Right lobe of liver (tissue), 6 donors: ENCODE data around the gene BCAR3. TPM values are rescaled to one million over a fixed set of nuclear protein-coding genes. Genes with fewer than 3 reads are reported as not detected.

ENCODE experiments used
- ATAC-seq, 4 donors: fragments of 200-7000 bp; cut with Tn5 transposase; one replicate each; pipeline ENCODE4 v1.9.1; 2020; ENCODE audit warnings: mild to moderate bottlenecking in 4 of 4, moderate library complexity in 4 of 4
- DNase-seq, 3 donors: peaks; one replicate each; pipeline ENCODE4 v3.0.0-alpha.2; 2020
- H3K27ac ChIP-seq, 3 donors: fragments of 200-600 bp; one replicate each; pipeline ENCODE4 v1.8.0; 2022
- H3K27me3 ChIP-seq, 2 donors: fragments of 200-600 bp; one replicate each; pipeline ENCODE4 v1.8.0; 2022
- H3K36me3 ChIP-seq, 4 donors: fragments of 200-600 bp; sonication (generic) in 1 of 4; one replicate each; pipeline versions ENCODE4 v1.5.1 to v1.8.0; 2017 to 2022; ENCODE audit warnings: control low read depth in 1 of 4
- H3K4me1 ChIP-seq, 4 donors: fragments of 200-600 bp; sonication (generic) in 1 of 4; one replicate each; pipeline versions ENCODE4 v1.5.1 to v1.8.0; 2017 to 2022; ENCODE audit warnings: control low read depth in 1 of 4
- H3K4me3 ChIP-seq, 3 donors: fragments of 200-600 bp; one replicate each; pipeline ENCODE4 v1.8.0; 2022
- H3K9me3 ChIP-seq, 4 donors: fragments of 200-600 bp; sonication (generic) in 1 of 4; one replicate each; pipeline versions ENCODE4 v1.5.1 to v1.8.0; 2017 to 2022; ENCODE audit warnings: control low read depth in 1 of 4
- POLR2A ChIP-seq: fragments of 450-650 bp; IDR thresholded peaks from one replicate; pipeline ENCODE4 v1.6.1; 2017; ENCODE audit warnings: antibody characterized with exemption, mild to moderate bottlenecking
- WGBS: methylation state at CpG from one replicate; pipeline ENCODE4 v1.1.6; 2018; ENCODE audit warnings: low coverage, low lambda C conversion rate; ENCODE audit not compliant: insufficient coverage; ENCODE audit errors: missing lambda C conversion rate; 5-methylcytosine and 5-hydroxymethylcytosine counted together
- intact Hi-C, 2 donors: fragments of 100-400 bp; cut with DNase I; formaldehyde crosslinking; loops; one replicate each; pipeline versions ENCODE4 v1.11.2 to v1.14.1; 2022
- total RNA-seq, 6 experiments: library from RNA; depleted of rRNA in 2 of 6; stranded (reverse); fragments of >200 nt in 2 of 6; fragmentation: NEBNext Ultra II Directional in 3 of 6; extraction: Animal tissue kit (Norgen Biotek cat#: 25700) in 3 of 6; gene quantifications; one replicate each; pipeline versions ENCODE4 v1.1.0 to v1.2.4, GENCODE V29; 2016 to 2023
- TF ChIP-seq, protein P1 (sequence below), 4 donors: fragments of 200-600 bp in 3 of 4; fragments of 450-650 bp in 1 of 4; IDR thresholded peaks; one replicate each; pipeline versions ENCODE4 v1.5.1 to v1.8.0; 2016 to 2022; ENCODE audit warnings: antibody characterized with exemption in 4 of 4, mild to moderate bottlenecking in 2 of 4
- donor health status: DM: no; HTN: yes; CAD: no.
- donor health status: DM: no; HTN: no; CAD: no.
- donor health status: DM: no; HTN: no; CAD: no.
- donor health status: DM: no; HTN: yes; CAD: no.
- donor health status: DM: no; HTN: yes; CAD: no.

BCAR3 gene
- total RNA-seq, 6 experiments from 2014 or later, result 7.6 to 19.8 (median 12.9) TPM

GRCh38 chr1:93620841-93621210 lies 60.8 kb downstream of the BCAR3 start:
- ATAC-seq (no peak), DNase-seq (peak in 1 of 3 donors; percentile 48)
- H3K36me3 ChIP-seq, result no peaks in the 10 kb centered on the region
- no peaks in the 10 kb centered on the region for H3K27me3 ChIP-seq
- no CpG with 5 or more reads among the region's 4 CpGs for WGBS
- H3K27ac ChIP-seq, result no peak overlapping the region
- H3K4me3 ChIP-seq, result no peak overlapping the region
- intact Hi-C loops, result no loop called here
- H3K4me1 ChIP-seq, result peaks cover 0 to 44% (median 20%) of the 10 kb centered on the region in 4 donors
- H3K9me3 ChIP-seq, result no peaks in the 10 kb centered on the region
- TF ChIP-seq POLR2A, result no peak
- TF ChIP-seq, protein P1, sequence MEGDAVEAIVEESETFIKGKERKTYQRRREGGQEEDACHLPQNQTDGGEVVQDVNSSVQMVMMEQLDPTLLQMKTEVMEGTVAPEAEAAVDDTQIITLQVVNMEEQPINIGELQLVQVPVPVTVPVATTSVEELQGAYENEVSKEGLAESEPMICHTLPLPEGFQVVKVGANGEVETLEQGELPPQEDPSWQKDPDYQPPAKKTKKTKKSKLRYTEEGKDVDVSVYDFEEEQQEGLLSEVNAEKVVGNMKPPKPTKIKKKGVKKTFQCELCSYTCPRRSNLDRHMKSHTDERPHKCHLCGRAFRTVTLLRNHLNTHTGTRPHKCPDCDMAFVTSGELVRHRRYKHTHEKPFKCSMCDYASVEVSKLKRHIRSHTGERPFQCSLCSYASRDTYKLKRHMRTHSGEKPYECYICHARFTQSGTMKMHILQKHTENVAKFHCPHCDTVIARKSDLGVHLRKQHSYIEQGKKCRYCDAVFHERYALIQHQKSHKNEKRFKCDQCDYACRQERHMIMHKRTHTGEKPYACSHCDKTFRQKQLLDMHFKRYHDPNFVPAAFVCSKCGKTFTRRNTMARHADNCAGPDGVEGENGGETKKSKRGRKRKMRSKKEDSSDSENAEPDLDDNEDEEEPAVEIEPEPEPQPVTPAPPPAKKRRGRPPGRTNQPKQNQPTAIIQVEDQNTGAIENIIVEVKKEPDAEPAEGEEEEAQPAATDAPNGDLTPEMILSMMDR (IDR thresholded peaks at IDR 0.05), result no peak

DNA sequence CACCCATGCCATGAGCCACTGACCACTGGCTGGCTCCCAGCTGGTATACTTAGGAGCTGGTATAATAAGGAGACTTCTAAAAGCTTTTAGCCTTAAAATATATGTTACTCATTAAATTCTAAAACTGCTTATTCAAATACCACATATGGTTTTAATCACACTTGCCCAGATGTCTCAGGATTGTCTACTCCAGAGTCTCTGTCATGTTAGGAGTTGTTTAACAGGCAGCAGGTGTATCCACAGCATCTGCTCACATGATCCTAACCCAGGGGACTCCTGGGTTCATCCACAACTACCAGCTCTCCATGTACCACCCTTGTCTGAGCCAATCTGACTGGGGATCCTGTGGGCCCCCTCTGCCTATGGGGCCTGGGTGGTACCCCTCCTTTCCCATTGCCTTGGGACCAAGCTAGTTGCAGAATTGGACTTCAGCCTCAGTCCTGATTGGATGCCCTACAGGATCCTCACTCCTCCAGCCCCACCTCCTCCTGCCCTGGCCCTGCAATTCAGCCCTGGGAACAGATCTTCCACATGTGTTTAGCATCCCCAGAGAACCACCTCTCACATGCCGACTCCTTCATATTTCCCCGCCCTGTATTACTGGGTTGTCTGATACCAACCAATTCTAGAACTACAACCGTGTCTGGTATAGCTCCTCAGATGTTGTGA lies 61.3 kb downstream of the BCAR3 start:
- Histone ChIP-seq H3K36me3 (no peaks in the 10 kb centered on the region), H3K27ac (no peak overlapping the region), H3K27me3 (no peaks in the 10 kb centered on the region), H3K4me1 (peaks cover 0 to 49% (median 23%) of the 10 kb centered on the region in 4 donors), H3K9me3 (no peaks in the 10 kb centered on the region), H3K4me3 (no peak overlapping the region)
- intact Hi-C loops, result no loop called here
- ATAC-seq (no peak), DNase-seq (no peak)
- TF ChIP-seq, protein P1 (IDR thresholded peaks at IDR 0.05), result no peak
- TF ChIP-seq POLR2A, result no peak
- 89% methylated on average over 3 of the region's 3 CpGs for WGBS

GRCh38 chr1:93619507-93620171 lies 62.0 kb downstream of the BCAR3 start:
- no peak overlapping the region for H3K4me3 ChIP-seq
- no peaks in the 10 kb centered on the region for H3K9me3 ChIP-seq
- no peaks in the 10 kb centered on the region for H3K36me3 ChIP-seq
- 80% methylated on average over 3 of the region's 11 CpGs for WGBS
- H3K27me3 ChIP-seq, result no peaks in the 10 kb centered on the region
- no peak for ATAC-seq
- no peak overlapping the region for H3K27ac ChIP-seq
- intact Hi-C loops, result loop anchor here in 1 of 2 donors (10.0 kb wide), 1 partner anchor 185 kb away; no protein-coding TSS in a partner anchor
- peaks cover 0 to 56% (median 26%) of the 10 kb centered on the region in 4 donors for H3K4me1 ChIP-seq
- no peak for DNase-seq
- no peak for TF ChIP-seq POLR2A
- TF ChIP-seq, protein P1 (IDR thresholded peaks at IDR 0.05), result peak in 2 of 4 donors; percentile 4 to 12

DNA sequence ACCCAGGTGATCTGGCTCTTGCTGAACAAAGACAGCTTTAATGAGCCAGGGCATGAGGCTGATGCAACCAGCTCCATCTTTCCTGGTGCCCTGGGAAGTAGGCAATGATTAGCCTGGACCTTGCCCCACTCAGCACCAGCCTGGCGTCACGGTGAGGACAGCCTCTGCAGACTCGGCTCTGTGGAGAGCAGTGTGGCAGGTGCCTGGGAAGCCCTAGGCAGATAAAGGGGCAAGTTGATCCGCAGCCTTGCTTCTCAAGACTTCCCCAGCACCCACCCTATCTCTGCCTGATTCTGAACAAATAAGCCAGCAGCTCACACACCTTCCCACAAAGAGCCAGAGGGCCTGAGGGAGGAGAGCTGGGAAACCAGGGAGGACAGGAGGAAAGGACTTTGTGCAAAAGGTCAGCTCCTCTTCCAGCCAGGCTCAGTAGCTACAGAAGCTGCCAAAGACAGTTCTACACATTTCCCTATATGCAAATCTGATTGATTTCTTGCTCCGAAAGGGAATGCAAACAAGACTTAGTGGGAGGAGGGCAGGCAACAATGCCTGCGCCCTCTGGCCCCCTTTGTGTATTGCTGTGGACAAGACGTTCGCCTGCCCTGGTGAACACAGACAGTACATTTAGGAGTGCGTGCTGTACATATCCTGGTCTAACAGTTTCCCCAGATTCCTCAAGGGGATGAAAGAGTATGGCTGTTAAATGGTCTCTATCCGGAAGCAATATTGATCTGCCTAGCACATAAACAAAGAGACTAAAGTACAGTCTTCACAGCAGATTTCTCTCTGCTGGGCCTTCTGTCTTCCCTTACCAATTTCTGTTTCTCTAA lies 63.8 kb downstream of the BCAR3 start:
- 37% methylated on average over 6 of the region's 10 CpGs for WGBS
- peak overlapping the region; percentile 69 to 95 (median 74) for H3K27ac ChIP-seq
- H3K9me3 ChIP-seq, result no peaks in the 10 kb centered on the region
- H3K27me3 ChIP-seq, result no peaks in the 10 kb centered on the region
- H3K4me3 ChIP-seq, result peak overlapping the region in 1 of 3 donors; percentile 14
- peak; percentile 77 for TF ChIP-seq POLR2A
- TF ChIP-seq, protein P1 (IDR thresholded peaks at IDR 0.05), result no peak
- no peaks in the 10 kb centered on the region for H3K36me3 ChIP-seq
- intact Hi-C loops, result loop anchor here in 1 of 2 donors (10.0 kb wide), 1 partner anchor 183 kb away; no protein-coding TSS in a partner anchor
- DNase-seq (peak; percentile 85 to 94 (median 92)), ATAC-seq (peak; percentile 73 to 92 (median 84))
- H3K4me1 ChIP-seq, result peaks cover 0 to 69% (median 29%) of the 10 kb centered on the region in 4 donors
